HepG2 (cell line): ENCODE data around the gene SLC12A5. TPM values are rescaled to one million over a fixed set of nuclear protein-coding genes. Genes with fewer than 3 reads are reported as not detected.

ENCODE experiments used
- AKAP8 ChIP-seq: sonication (generic); formaldehyde crosslinking; IDR thresholded peaks from 2 replicates; pipeline ENCODE4 v1.5.1; 2020; ENCODE audit warnings: mild to moderate bottlenecking, missing genetic modification reagents
- ATF7 ChIP-seq, 2 experiments: fragments of 450-650 bp in 1 of 2; sonication (generic) in 1 of 2; formaldehyde crosslinking in 1 of 2; IDR thresholded peaks; 2 replicates each; pipeline versions ENCODE4 v1.4.0 to v1.6.1; 2016 to 2020; ENCODE audit warnings: antibody characterized with exemption in 1 of 2, mild to moderate bottlenecking in 1 of 2, missing genetic modification reagents in 1 of 2
- CC2D1A ChIP-seq: sonication (generic); formaldehyde crosslinking; IDR thresholded peaks from 2 replicates; pipeline ENCODE4 v1.8.1; 2023; ENCODE audit warnings: mild to moderate bottlenecking, missing genetic modification reagents
- EHMT2 ChIP-seq: fragments of 200-600 bp; sonication (generic); IDR thresholded peaks from 2 replicates; pipeline ENCODE4 v1.7.0; 2017; ENCODE audit warnings: antibody characterized with exemption, low read depth, low read length, borderline replicate concordance
- FOXP1 ChIP-seq, 2 experiments: fragments of 450-650 bp in 1 of 2; IDR thresholded peaks; 2 replicates each; pipeline ENCODE4 v1.6.1; 2017 to 2018; ENCODE audit warnings: antibody characterized with exemption in 1 of 2
- HDAC2 ChIP-seq: sonication (generic); formaldehyde crosslinking; IDR thresholded peaks from 2 replicates; pipeline ENCODE4 v1.4.0; 2020; ENCODE audit warnings: missing genetic modification reagents
- IRF2 ChIP-seq: IDR thresholded peaks from 2 replicates; pipeline ENCODE4 v1.6.1; 2018; ENCODE audit warnings: missing genetic modification reagents, missing compliant biosample characterization
- ISX ChIP-seq: sonication (generic); formaldehyde crosslinking; conservative IDR thresholded peaks from 2 replicates; pipeline ENCODE4 v1.5.0; 2020; ENCODE audit warnings: missing genetic modification reagents
- JUNB ChIP-seq: sonication (generic); formaldehyde crosslinking; IDR thresholded peaks from 2 replicates; pipeline ENCODE4 v1.8.0; 2022; ENCODE audit warnings: missing genetic modification reagents, mild to moderate bottlenecking, borderline replicate concordance
- NFATC3 ChIP-seq: sonication (generic); formaldehyde crosslinking; IDR thresholded peaks from 2 replicates; pipeline ENCODE4 v1.5.1; 2020; ENCODE audit warnings: mild to moderate bottlenecking, missing genetic modification reagents
- NFKBIZ ChIP-seq: IDR thresholded peaks from 2 replicates; pipeline ENCODE4 v1.6.1; 2018; ENCODE audit warnings: missing genetic modification reagents, missing compliant biosample characterization
- RAD51 ChIP-seq: fragments of 450-650 bp; IDR thresholded peaks from 2 replicates; pipeline ENCODE4 v1.6.1; 2016; ENCODE audit warnings: borderline replicate concordance
- SNRNP70 ChIP-seq: fragments of 200-400 bp; formaldehyde crosslinking; IDR thresholded peaks from 2 replicates; pipeline ENCODE4 v1.6.1; 2017; ENCODE audit warnings: mild to moderate bottlenecking, low read depth, low read length, moderate library complexity
- SRY ChIP-seq: sonication (generic); formaldehyde crosslinking; IDR thresholded peaks from 2 replicates; pipeline ENCODE4 v1.8.0; 2022; ENCODE audit warnings: mild to moderate bottlenecking, missing genetic modification reagents
- TBL1XR1 ChIP-seq: fragments of 150-350 bp; IDR thresholded peaks from 2 replicates; pipeline ENCODE4 v1.6.1; 2014; ENCODE audit warnings: borderline replicate concordance, low read length; ENCODE audit not compliant: partially characterized antibody
- TCF12 ChIP-seq, 2 experiments: fragments of 450-650 bp in 1 of 2; sonication (generic) in 1 of 2; formaldehyde crosslinking in 1 of 2; IDR thresholded peaks; 2 replicates each; pipeline versions ENCODE4 v1.6.1 to v1.8.0; 2017 to 2022; ENCODE audit warnings: antibody characterized with exemption in 1 of 2, mild to moderate bottlenecking in 1 of 2, missing genetic modification reagents in 1 of 2, moderate library complexity in 1 of 2
- TGIF2 ChIP-seq: IDR thresholded peaks from 2 replicates; pipeline ENCODE4 v1.6.1; 2016; ENCODE audit warnings: control low read depth, missing compliant biosample characterization
- THAP8 ChIP-seq: sonication (generic); formaldehyde crosslinking; IDR thresholded peaks from 2 replicates; pipeline ENCODE4 v1.5.1; 2020; ENCODE audit warnings: missing genetic modification reagents, mild to moderate bottlenecking, borderline replicate concordance
- TRAFD1 ChIP-seq: sonication (generic); formaldehyde crosslinking; IDR thresholded peaks from 2 replicates; pipeline ENCODE4 v1.5.1; 2020; ENCODE audit warnings: missing genetic modification reagents, mild to moderate bottlenecking, borderline replicate concordance
- ZC3H13 ChIP-seq: sonication (generic); formaldehyde crosslinking; IDR thresholded peaks from 2 replicates; pipeline ENCODE4 v1.8.1; 2023; ENCODE audit warnings: mild to moderate bottlenecking, missing genetic modification reagents, moderate library complexity
- ZEB1 ChIP-seq: IDR thresholded peaks from 2 replicates; pipeline ENCODE4 v1.6.1; 2012; ENCODE audit warnings: mild to moderate bottlenecking, low read depth, inconsistent platforms; ENCODE audit not compliant: insufficient replicate concordance
- ZFP36L2 ChIP-seq: sonication (generic); formaldehyde crosslinking; IDR thresholded peaks from 2 replicates; pipeline ENCODE4 v1.4.0; 2020; ENCODE audit warnings: missing genetic modification reagents
- ZFYVE20 ChIP-seq: sonication (generic); formaldehyde crosslinking; IDR thresholded peaks from 2 replicates; pipeline ENCODE4 v1.8.0; 2023; ENCODE audit warnings: low read depth, mild to moderate bottlenecking, moderate library complexity, missing genetic modification reagents, borderline replicate concordance
- ZNF207 ChIP-seq: fragments of 450-650 bp; IDR thresholded peaks from 2 replicates; pipeline ENCODE4 v1.6.1; 2016; ENCODE audit warnings: antibody characterized with exemption, borderline replicate concordance
- ZNF260 ChIP-seq: sonication (generic); formaldehyde crosslinking; IDR thresholded peaks from 2 replicates; pipeline ENCODE4 v1.4.0; 2020; ENCODE audit warnings: missing genetic modification reagents, low read depth, mild to moderate bottlenecking, borderline replicate concordance
- ZNF263 ChIP-seq: sonication (generic); formaldehyde crosslinking; IDR thresholded peaks from 2 replicates; pipeline ENCODE4 v1.4.0; 2020; ENCODE audit warnings: missing genetic modification reagents
- ZNF337 ChIP-seq: sonication (generic); formaldehyde crosslinking; IDR thresholded peaks from 2 replicates; pipeline ENCODE4 v1.5.1; 2020; ENCODE audit warnings: missing genetic modification reagents, low read depth, mild to moderate bottlenecking, borderline replicate concordance
- ZNF414 ChIP-seq: sonication (generic); formaldehyde crosslinking; IDR thresholded peaks from 2 replicates; pipeline ENCODE4 v1.5.0; 2020; ENCODE audit warnings: missing genetic modification reagents
- ZNF446 ChIP-seq: sonication (generic); formaldehyde crosslinking; IDR thresholded peaks from 2 replicates; pipeline ENCODE4 v1.5.0; 2020; ENCODE audit warnings: mild to moderate bottlenecking, missing genetic modification reagents
- polyA plus RNA-seq, 8 experiments: library from polyadenylated mRNA; depleted of rRNA in 3 of 8; stranded (reverse) in 7 of 8; unstranded in 1 of 8; fragments of >200 nt; fragmentation: Illumina TruSeq in 4 of 8; extraction: Trizol in 4 of 8; gene quantifications; 2 replicates each; pipeline versions ENCODE4 v1.2.1 to v1.2.3, GENCODE V29; 2011 to 2016; ENCODE audit warnings: low read depth in 4 of 8, missing spikeins in 1 of 8, mixed read lengths in 1 of 8; ENCODE audit not compliant: insufficient read depth in 1 of 8
- total RNA-seq, 5 experiments: library from RNA; depleted of rRNA; stranded (reverse); fragments of >200 nt; fragmentation: Illumina TruSeq; extraction: Trizol; gene quantifications; 2 replicates each; pipeline ENCODE4 v1.2.3, GENCODE V29; 2016; ENCODE audit warnings: low read depth in 1 of 5

SLC12A5 gene
- total and polyA plus RNA-seq, 2 of the 13 experiments (the other 11 are each of a cell fraction or from before 2014, with no cell fraction given), result 4.3 to 5.4 TPM

DNA sequence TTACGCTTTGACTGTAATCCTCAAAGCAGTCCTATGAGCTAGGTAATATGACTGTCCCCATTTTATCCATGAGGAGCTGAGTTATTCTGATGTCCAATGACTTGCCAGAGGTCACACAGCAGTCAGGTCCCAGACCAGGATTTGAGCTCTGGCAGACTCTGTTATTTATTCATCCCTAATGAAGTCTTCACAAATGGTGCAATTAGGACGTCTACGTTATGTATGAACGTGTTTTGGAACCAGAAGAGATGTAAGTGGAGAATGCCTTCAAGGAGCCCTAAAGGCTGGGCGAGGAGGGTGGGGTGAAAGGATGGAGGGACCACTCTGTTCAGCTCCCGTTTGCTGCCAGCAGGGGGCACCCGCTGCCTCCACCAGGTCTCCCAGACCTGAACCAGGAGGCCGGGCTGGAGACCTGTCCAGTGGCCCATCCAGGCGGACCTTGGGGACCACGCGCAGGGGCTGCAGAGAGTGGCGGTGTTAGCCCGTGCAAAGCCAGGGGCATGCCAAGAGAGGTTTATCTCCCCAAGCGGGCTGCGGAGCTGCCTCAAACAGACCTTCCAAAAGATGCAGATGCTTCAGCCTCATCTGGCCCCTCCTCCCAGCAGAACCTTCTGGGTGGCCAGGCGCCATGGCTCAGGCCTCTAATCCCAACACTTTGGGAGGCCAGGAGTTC, 41.8 kb upstream of the SLC12A5 start (continued):
- TF ChIP-seq CC2D1A (CRISPR knock-in tag) (no peak), ZFYVE20 (no peak), ZC3H13 (no peak), ZNF414 (CRISPR knock-in tag) (no peak), FOXP1 (IDR thresholded peaks at IDR 0.05) (no peak), FOXP1 (CRISPR knock-in tag; IDR thresholded peaks at IDR 0.05) (no peak), IRF2 (CRISPR knock-in tag) (no peak), SRY (CRISPR knock-in tag) (peak; percentile 42; the same call in 1 of the 2 replicates), NFKBIZ (0 out of 2 replicates have a peak, but pooled peaks have one; percentile 62), ZNF337 (0 out of 2 replicates have a peak, but pooled peaks have one; percentile 49), ZNF446 (CRISPR knock-in tag) (no peak), TRAFD1 (no peak), ZEB1 (no peak), ISX (CRISPR knock-in tag) (no peak), TBL1XR1 (peak; percentile 29), ATF7 (IDR thresholded peaks at IDR 0.05) (no peak), ATF7 (CRISPR knock-in tag; IDR thresholded peaks at IDR 0.05) (no peak), JUNB (CRISPR knock-in tag) (no peak), ZNF207 (no peak), RAD51 (no peak), ZNF263 (no peak), AKAP8 (no peak), THAP8 (no peak), ZFP36L2 (CRISPR knock-in tag) (no peak), NFATC3 (peak; percentile 47; the same call in 1 of the 2 replicates), TGIF2 (CRISPR knock-in tag) (no peak), EHMT2 (no peak), ZNF260 (CRISPR knock-in tag) (no peak), SNRNP70 (no peak), HDAC2 (CRISPR knock-in tag) (0 out of 2 replicates have a peak, but pooled peaks have one; percentile 14), TCF12 (IDR thresholded peaks at IDR 0.05) (no peak), TCF12 (CRISPR knock-in tag; IDR thresholded peaks at IDR 0.05) (no peak)
